HTR-8/SVneo (cell line): ENCODE measurements around the gene GLT6D1.

Experiments
- DNase-seq: peaks from one replicate; pipeline ENCODE4 v3.0.0; 2011; ENCODE audit warnings: low spot score, mixed read lengths; ENCODE audit not compliant: insufficient read length
- FAIRE-seq: peaks from 2 replicates; lab custom pipeline; 2011; peaks lifted over from hg19 to GRCh38; lab: Jason Lieb, UNC

GLT6D1 gene

DNA sequence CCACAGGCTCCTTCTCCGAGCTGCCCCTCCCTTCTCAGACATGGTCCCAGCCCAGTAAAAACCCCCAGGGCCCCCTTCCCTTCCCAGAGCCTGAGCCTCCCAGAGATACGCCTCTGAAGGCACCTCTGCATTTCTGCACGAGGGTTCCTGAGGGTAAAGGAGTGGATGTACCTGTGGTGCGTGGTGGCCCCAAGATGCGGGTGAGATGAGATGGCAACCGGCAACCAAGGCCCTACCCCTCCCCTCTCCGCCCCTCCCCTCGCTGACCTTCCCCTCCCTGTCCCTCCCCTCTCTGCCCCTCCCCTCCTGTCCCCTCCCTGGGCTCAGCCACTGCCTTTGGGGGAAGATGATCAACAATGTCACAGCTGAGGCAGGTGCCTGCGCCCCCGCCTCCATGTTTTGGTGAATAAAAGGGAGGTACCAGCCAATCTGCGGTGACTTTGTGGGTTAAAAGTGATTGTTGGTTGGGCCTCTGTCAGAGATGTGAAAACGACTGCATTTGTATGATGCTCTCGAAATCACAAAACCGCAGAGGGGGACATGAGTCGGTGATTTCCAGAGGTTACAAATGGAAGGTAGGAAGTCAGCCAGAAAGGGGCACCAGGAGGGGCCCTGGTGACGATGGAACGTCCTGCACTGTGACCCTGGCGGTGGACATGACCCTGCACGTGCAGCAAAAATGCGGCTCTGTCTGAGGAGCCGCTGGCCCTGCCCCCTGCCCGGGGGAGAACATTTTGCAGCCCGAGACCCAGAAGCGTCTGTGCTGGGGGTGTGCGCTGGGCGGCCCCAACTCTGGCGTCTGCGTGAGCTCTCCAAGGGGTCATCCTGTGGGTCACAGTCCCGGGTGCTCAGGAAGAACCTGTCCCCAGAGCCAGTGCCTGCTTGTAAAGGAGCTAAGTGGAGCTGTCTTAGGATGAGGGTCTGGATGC, 27.5 kb upstream of the GLT6D1 start:
- no peak for FAIRE-seq
- no peak for DNase-seq

GRCh38 chr9:135665795-135666189, 26.5 kb upstream of the GLT6D1 start:
- DNase-seq = no peak
- FAIRE-seq = no peak

DNA sequence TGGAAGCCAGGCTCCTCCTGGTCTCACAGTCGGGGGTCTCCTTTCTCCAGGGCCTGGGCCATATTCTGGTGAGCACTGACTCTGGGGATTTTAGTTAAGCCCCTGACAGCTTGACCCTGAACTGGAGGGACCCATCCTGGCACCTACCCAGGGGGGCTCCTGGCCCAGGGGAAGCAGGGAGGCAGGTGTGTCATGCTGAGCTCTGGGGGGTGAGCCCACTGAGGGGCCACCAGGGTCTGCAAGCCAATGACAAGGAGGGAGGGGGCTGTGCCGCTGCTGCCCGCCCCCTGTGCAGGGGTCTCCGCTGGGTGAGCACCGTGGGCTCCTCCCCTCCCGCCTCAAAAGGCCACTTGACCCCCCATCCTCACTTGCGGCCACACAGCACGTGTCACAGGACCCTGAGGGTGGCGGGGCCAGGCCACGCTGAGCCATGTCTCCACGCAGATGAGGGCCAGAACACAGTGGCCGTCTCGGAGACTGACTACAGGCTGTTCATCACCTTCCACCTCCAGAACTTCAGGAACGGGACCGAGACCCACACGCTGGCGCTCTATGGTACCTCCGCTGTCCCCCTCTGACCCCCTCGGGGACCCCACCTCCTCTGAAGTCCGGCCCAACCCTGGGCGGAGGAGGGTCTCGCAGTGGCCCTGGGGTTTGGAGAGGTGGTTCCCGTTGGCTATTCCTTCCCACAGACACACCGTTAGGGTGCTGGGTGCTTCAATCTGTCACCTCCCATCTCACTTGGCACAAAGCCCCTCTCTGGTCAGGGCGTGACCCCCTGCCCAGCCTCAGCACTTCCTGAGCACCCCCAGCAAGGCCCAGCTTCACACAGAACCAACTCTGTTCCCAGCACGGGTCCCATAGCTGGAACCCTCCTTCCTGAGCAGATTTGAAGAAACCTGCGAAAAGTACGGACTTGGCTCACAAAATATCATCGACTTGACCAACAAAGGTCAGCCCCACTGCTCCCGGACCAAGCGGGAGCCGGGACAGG, 25.8 kb upstream of the GLT6D1 start:
- DNase-seq (no peak), FAIRE-seq (no peak)

- FAIRE-seq (no peak), DNase-seq (no peak)
Measured at GRCh38 chr9:135664266-135664665, 24.9 kb upstream of the GLT6D1 start.

DNA sequence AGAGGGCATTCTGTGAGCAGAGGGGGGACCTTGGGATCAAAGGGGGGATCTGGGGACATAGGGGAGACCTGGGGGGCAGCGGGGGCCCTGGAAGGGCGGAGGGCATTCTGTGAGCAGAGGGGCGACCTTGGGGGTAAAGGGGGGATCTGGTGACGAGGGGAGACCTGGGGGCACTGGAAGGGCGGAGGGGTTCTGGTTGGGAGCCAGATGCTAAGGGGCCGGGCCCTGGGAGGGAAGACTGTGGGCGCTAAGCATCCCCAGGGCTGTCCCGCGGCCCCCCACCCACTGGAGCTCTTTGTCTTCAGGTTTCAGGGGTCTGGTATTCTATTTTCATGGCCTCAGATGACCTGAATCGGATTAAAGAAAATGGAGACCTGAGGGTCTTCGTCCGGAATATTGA, 24.5 kb upstream of the GLT6D1 start:
- no peak for DNase-seq
- no peak for FAIRE-seq

DNA sequence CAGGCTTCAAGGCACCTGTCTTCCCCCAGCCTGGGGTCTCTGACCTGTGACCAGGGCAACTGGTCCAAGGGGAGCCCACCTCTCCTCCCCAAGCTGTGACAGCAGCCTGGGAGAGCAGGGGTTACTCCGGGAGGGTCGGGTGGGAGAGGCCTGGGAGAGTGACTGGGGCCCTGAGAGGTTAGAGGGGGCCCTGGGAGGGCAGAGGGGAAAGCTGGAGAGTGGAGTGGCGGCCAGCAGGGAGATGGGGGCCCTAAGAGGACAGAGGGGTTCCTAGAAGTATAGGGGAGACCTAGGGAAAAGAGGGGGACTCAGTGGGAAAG, 24.1 kb upstream of the GLT6D1 start:
- FAIRE-seq = no peak
- DNase-seq = no peak

DNA sequence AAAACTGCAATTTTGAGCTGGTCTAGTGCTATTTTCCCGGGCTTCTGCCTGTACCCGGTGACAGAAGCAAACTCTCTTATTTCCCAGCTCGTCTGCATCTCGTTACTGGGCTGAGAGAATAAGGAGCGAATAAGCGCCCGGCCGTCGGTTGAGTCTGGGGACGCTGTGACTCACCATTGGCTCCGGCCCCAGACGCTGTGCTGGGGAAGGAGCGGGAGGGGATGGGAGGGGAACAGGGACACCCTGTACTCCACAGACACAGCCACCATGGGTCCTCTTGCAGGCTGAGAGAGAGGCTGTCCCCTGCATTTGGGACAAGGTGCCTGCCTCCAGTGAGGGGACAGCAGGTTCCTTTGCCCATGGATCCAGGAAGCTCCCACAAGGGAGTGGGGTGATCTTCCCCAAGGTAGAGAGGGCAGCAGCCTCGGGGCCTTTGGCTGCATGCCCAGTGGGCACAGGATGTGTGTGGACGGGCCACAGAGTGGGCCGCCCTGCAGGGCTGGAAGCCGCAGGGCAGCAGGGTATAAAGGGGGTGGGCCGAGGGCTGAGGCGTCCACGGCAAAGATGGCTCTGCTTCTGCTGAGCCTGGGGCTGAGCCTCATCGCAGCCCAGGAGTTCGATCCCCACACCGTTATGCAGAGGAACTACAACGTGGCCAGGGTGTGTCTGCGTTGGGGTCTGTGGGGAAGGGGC, 23.6 kb upstream of the GLT6D1 start, which contains the start of gene LCN9:
Gene LCN9, plus strand, starts transcription at position 552 of the 693 bp plus-strand sequence. Its CDS starts 13 bp downstream, at position 565.
- DNase-seq (no peak), FAIRE-seq (no peak)

GRCh38 chr9:135661816-135662560, 22.6 kb upstream of the GLT6D1 start:
- DNase-seq (no peak), FAIRE-seq (no peak)

- no peak for FAIRE-seq
- DNase-seq = no peak
Measured at GRCh38 chr9:135660407-135660806, 21.1 kb upstream of the GLT6D1 start.

- FAIRE-seq (no peak), DNase-seq (no peak)
Measured at GRCh38 chr9:135659252-135659651, 19.9 kb upstream of the GLT6D1 start.

DNA sequence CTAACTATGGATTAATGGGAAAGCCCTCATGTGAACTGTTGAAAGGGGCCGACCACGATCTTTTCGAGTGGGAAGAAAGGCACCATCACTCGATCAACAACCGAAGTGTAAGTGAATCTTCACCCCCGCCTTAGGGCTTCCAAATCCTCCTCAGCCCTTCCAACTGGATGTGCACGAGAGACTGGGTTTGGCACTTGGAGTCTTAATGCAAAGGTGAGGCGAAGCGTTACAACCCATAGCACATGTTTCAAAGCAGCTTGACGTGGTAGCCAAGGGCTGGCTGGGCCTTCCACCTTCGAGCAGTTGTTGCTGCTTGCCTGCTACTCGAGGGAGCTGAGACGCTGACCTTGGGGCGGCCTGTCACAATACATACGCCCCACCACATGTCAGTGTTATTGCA, 18.1 kb upstream of the GLT6D1 start:
- DNase-seq = no peak
- no peak for FAIRE-seq

DNA sequence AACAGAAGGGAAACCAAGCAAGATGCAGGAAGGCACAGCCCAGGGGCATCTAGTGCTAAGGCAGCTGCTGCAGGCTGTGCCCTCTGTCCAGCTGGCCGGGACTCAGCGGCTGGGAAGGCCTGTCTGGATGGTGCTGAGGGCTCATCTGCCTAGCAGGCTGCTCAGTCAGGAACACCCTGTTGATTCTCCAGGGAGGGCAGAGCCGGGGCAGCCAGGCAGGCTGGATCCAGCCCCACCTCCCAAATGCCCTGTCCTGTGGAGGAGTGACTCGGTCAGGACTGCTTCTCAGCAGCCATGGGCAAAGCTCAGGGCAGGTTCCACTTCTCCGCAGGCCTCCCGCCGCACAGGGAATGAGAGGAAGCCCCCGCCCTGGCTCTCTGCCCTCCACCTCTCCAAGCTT, 16.0 kb upstream of the GLT6D1 start:
- no peak for FAIRE-seq

GRCh38 chr9:135650408-135650807, 11.1 kb upstream of the GLT6D1 start:
- peak; percentile 92 for FAIRE-seq

More for the DNA sequence above, 16.0 kb upstream of the GLT6D1 start:
- DNase-seq = no peak

GRCh38 chr9:135649508-135649907, 10.2 kb upstream of the GLT6D1 start:
- FAIRE-seq = no peak
- no peak for DNase-seq

More at GRCh38 chr9:135650408-135650807, 11.1 kb upstream of the GLT6D1 start:
- no peak for DNase-seq

GRCh38 chr9:135648494-135649410, 9.4 kb upstream of the GLT6D1 start:
- no peak for FAIRE-seq
- DNase-seq = no peak

DNA sequence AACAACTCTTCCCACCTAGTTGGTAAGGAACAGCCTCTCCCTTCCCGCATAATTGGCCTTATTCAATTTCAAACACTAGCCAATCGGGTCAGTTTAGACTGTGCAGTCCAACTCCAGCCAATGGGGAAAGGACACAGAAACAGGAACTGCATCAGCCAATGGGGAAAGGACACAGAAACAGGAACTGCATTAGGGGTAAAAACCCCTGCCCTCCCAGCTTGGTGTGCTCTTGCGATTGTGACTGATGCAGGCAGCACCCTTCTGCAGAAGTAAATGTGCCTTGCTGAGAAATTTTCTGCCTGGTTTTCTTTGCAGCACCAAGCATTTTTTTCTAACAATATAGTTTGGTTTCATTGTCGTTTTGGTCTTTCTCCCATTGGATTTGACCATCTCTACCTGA, 8.5 kb upstream of the GLT6D1 start:
- FAIRE-seq (no peak), DNase-seq (no peak)

DNA sequence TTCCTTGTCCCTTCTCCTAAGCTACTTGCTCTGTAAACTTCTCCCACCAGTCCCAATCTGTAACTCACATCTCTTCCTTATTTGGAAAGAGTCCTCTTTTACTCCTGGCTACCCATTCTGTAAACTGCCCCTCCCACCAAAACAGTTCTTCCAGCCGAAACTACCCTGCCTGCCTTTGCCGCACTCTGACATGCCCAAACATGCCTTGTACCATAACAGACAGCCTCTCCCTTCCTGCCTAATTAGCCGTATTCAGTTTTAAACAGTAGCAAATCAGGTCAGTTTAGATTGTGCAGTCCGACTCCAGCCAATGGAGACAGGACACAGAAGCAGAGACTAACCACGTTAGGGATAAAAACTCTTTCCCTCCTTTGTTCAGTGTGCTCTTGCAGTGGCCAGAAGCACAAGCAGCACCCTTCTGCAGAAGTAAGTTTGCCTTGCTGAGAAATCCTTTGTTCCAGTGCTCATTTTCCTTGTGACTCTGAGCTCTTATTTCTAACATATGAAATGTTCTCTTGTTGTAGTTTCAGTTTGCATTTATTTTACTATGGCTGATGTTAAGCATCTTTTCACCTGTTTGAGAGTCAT, 5.4 kb upstream of the GLT6D1 start:
- no peak for FAIRE-seq
- no peak for DNase-seq

DNA sequence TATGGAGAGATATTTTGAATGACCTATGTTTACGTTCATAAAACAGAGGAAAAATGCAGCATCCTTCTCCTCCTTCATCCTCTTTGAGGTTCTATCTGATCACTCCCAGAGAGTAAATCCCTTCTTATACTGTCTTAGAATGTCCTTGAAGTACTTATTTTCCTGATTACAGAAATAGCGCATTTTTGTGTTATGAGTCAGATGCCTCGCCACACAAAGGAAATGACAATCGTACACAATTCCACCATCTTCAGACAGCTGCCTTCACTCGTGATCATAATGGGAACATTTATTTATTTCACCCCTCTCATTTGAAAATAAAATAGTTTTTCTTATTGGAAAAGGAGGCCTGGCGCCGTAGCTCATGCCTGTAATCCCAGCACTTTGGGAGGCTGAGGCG, 2.4 kb upstream of the GLT6D1 start:
- DNase-seq = no peak
- no peak for FAIRE-seq
